Left renal cortex interstitium (tissue), 4 donors: ENCODE measurements around the gene CCNE1. TPM values are rescaled to one million over a fixed set of nuclear protein-coding genes. Genes with fewer than 3 reads are reported as not detected.

Experiments used
- DNase-seq, 4 donors: peaks; one replicate each; pipeline ENCODE4 v3.0.0-alpha.2; 2013; ENCODE audit warnings: low read depth in 4 of 4, low spot score in 2 of 4, missing footprints in 1 of 4
- polyA plus RNA-seq, 4 donors: library from polyadenylated mRNA; unstranded; fragments of 120-200 nt; gene quantifications; one replicate each; pipeline ENCODE4 v1.2.1, GENCODE V29; 2013; ENCODE audit not compliant: insufficient read length in 4 of 4

The CCNE1 gene
- polyA plus RNA-seq, 4 donors, result 8.5 to 10.0 (median 9.6) TPM

- no peak for DNase-seq
Measured at GRCh38 chr19:29841559-29842367, 30.0 kb downstream of the CCNE1 start.

- DNase-seq, result no peak
Measured at GRCh38 chr19:29842471-29843179, 30.8 kb downstream of the CCNE1 start.

GRCh38 chr19:29843180-29844051 is 31.6 kb downstream of the CCNE1 start:
- peak in 2 of 4 donors; percentile 29 to 38 for DNase-seq

- DNase-seq, result peak; percentile 79 to 88 (median 84)
Measured at GRCh38 chr19:29844891-29845573, 33.2 kb downstream of the CCNE1 start.

- no peak for DNase-seq
Measured at GRCh38 chr19:29845574-29846176, 33.9 kb downstream of the CCNE1 start.

GRCh38 chr19:29849208-29849607 is 37.4 kb downstream of the CCNE1 start:
- DNase-seq, result no peak

GRCh38 chr19:29850482-29850881 is 38.7 kb downstream of the CCNE1 start:
- DNase-seq, result no peak

- no peak for DNase-seq
Measured at GRCh38 chr19:29851769-29852521, 40.2 kb downstream of the CCNE1 start.

- DNase-seq, result no peak
Measured at GRCh38 chr19:29854033-29854432, 42.2 kb downstream of the CCNE1 start.

- no peak for DNase-seq
Measured at GRCh38 chr19:29855087-29855486, 43.3 kb downstream of the CCNE1 start.

- DNase-seq, result no peak
Measured at GRCh38 chr19:29855741-29856500, 44.1 kb downstream of the CCNE1 start.

GRCh38 chr19:29858000-29858596 is 46.3 kb downstream of the CCNE1 start:
- no peak for DNase-seq

GRCh38 chr19:29858621-29859020 is 46.8 kb downstream of the CCNE1 start:
- no peak for DNase-seq

- no peak for DNase-seq
Measured at GRCh38 chr19:29860492-29860891, 48.7 kb downstream of the CCNE1 start.

GRCh38 chr19:29861574-29861973 is 49.8 kb downstream of the CCNE1 start:
- DNase-seq, result no peak

GRCh38 chr19:29866011-29866410 is 54.2 kb downstream of the CCNE1 start:
- no peak for DNase-seq

- DNase-seq, result no peak
Measured at GRCh38 chr19:29867984-29868383, 56.2 kb downstream of the CCNE1 start.

GRCh38 chr19:29871143-29871542 is 59.4 kb downstream of the CCNE1 start:
- DNase-seq, result no peak
